UCSD-AML1 (cell line): ENCODE measurements around the gene RABEP1.

Experiments
- DNase-seq: peaks from one replicate; lab custom pipeline; 2025; ENCODE audit not compliant: unreplicated experiment; lab: John Stamatoyannopoulos, UW

The RABEP1 gene

GRCh38 chr17:5355421-5356129 is 73.5 kb downstream of the RABEP1 start:
- DNase-seq, result no peak

- DNase-seq, result no peak
Observed at GRCh38 chr17:5361426-5361825, 79.3 kb downstream of the RABEP1 start.

- DNase-seq, result no peak
Observed at GRCh38 chr17:5362162-5362811, 80.2 kb downstream of the RABEP1 start.

- DNase-seq, result no peak
Observed at GRCh38 chr17:5364156-5364555, 82.1 kb downstream of the RABEP1 start.

- no peak for DNase-seq
Observed at GRCh38 chr17:5364696-5365095, 82.6 kb downstream of the RABEP1 start.

DNA sequence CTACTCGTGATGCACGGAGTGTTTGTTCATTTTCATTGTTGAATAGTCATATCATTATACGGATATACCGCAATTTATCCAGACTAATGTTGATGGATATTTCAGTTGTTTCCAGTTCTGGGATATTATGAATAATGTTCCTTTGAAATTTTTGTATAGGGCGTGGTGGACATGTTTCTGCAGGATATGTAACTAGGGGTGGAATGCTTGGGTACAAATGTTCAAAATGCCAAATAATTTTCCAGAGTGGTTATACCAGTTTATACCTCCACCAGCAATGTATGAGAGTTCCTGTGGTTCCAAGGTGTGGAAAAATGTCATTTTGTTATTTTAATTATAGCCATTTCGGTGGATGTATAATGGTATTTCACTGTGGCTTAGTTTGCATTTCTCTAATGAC is 83.7 kb downstream of the RABEP1 start:
- no peak for DNase-seq

DNA sequence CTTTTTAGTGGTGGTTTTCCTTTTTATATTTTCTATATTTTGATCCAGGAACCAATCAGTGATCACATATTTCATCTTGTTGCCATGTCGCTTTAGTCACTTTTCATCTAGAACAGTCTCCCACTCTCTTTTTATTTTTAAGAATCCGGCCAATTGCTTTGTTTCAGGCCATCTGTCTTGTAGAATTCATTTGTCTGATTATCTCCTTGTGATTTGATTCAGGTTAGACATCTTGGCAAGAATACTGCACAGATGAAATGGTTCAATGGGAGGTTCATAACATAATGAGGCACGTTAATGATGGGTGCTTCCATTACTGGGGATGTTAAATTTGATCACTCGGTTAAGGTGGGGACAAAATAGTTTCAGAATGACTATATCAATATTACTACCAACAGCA is 88.3 kb downstream of the RABEP1 start:
- no peak for DNase-seq

DNA sequence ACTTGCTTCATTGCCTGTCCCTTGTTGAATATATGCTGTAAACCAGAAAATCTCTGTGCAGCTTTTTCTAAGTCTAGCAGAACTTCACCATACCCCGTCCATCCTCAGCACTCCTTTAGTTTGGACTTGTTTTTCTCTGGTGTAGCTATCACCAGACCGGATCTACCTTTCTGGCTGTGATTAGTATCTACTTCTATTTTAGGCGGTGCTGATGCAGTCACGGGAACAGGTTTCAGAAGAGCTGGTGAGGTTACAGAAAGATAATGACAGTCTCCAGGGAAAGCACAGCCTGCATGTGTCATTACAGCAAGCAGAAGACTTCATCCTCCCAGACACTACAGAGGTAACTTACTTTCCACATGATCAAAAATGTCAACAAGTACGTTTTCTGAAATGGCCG is 91.0 kb downstream of the RABEP1 start:
- DNase-seq, result no peak

DNA sequence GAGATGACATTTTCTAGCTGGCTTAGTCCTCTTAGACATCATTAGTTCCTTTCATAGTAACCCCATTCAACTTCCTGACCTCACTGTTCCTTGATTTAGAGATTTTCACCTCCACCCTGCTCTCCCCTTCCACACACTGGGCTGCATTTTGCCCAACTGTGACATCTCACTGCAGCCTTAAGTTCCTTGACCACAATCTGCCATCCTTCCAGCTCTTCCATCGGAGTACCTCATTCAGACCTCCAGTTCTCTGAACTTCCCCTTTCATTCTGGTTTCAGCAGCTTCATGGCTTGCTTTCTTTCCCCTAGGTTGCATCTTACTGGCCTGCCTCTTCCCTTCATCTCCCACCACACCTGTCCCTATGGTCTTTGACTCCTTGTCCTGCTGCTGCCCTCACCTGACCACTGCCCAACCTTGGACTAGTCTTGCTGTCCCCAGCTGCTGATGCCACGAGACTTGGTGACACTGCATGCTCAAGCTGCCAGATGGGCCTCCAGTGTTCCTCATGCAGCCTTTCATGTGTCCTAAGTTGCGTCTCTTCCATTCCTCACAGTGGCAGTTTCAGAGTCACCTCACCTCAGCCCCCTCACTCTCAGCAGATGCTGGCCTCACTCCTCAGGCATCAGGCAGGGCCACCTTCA is 96.6 kb downstream of the RABEP1 start:
- no peak for DNase-seq

DNA sequence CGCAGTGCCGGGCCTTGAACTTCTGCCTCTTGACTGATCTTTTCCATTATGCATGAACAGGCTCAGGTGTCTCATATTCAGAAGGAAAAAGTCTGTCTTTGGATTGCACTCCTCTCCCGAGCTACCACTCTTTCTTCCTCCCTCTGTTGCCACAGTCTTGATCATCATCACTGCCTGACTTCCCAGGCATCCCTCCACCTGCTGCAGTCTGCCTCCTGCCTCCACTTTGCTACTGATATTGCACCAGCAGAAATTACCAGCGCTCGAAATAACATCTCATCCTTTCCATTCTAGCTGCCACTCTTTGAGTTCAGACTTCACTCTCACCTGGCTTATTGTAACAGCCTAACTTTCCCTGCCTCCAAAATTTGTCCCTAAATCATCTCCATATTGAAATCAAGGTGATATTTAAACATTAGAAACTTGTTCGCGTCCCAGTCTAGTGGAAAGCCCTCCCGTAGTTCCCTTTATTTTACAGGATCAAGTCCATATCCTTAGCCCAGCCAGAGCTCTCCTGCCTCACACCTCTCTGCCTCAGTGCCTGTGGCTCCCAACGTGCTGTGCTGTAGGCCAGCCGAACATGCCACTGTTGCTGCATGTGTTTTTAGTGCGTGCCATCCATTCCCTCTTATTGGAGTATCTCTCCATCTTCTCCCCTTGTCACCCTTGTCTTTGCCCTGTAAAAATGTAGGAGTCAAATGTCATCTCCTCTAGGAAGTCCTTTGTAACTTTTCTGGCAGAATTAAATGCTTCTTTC is 97.4 kb downstream of the RABEP1 start:
- DNase-seq, result no peak

- DNase-seq, result no peak
Observed at GRCh38 chr17:5380491-5381135, 98.5 kb downstream of the RABEP1 start.

- DNase-seq, result no peak
Observed at GRCh38 chr17:5381542-5381941, 99.5 kb downstream of the RABEP1 start.

DNA sequence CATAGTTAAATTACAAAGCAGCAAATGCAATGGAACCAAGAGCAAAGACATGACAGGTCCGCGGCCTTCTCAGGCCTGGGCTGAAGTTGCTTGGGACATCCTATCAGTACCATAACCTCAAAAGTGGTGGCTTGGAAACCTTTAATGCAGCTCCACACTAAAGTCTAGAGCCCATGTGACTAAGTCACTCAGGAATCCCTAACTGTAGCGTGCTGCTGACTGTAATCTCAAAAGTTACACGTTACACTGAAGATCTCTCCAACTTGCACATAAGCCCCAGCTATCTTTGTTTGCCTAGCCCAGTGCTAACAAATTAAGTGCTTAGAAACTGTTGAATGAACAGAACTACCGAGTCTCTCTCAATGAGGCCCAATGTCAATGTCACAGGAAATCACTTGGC is 109.6 kb downstream of the RABEP1 start:
- DNase-seq, result no peak

GRCh38 chr17:5396612-5397011 is 114.5 kb downstream of the RABEP1 start:
- DNase-seq, result no peak

DNA sequence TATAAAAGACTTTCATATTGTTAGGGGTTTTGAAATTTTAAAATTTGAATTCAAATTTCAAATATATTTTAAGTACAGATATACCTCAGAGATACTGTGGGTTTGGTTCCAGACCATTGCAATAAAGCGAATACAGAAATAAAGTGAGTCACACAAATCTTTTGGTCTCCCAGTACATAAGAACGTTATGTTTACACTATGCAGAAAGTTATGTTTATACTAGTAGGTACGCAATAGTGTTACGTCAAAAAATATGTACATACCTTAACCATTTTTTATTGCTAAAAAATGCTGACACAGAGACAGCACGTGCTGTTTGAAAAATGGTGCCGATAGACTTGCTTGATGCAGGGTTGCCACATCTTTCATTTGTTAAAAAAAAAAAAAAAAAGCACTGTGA is 117.7 kb downstream of the RABEP1 start:
- DNase-seq, result no peak

DNA sequence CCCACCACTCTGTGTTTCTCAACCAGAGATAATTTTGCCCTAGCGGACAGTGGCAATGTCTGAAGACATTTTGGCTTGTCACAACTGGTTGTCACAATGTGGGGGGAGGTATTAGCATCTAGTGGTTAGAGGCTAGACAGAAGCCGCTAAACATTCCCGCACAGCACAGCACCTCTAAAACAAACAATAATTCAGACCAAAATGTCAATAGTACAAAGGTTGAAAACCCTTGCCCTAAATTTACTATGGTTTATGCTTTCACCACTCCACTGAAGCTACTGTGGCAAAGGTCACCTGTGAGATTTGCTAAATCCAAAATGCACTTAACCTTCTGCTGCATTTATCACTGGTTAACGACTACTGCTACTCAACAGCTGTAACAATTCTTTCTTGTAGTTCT is 123.3 kb downstream of the RABEP1 start:
- DNase-seq, result no peak

GRCh38 chr17:5408186-5408585 is 126.1 kb downstream of the RABEP1 start:
- no peak for DNase-seq

- no peak for DNase-seq
Observed at GRCh38 chr17:5410594-5411272, 128.6 kb downstream of the RABEP1 start.

DNA sequence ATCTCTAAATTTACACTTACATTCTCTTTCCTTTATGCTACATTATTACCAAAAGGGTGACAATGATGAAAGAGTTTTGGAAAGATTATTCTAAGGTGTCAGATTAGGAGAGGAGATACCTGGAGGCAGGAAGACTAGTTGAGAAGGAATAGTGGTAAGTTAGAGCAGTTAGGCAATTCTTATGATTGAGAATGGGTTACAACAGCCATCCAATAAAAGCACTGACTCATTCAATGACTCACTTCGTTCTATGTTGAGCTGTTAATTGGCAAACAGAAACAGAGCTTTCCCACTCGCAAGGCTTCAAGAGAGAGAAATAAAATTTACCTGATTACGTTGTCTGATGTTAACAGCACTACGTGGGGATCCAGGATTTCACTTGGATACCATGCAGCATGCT is 131.6 kb downstream of the RABEP1 start:
- no peak for DNase-seq

DNA sequence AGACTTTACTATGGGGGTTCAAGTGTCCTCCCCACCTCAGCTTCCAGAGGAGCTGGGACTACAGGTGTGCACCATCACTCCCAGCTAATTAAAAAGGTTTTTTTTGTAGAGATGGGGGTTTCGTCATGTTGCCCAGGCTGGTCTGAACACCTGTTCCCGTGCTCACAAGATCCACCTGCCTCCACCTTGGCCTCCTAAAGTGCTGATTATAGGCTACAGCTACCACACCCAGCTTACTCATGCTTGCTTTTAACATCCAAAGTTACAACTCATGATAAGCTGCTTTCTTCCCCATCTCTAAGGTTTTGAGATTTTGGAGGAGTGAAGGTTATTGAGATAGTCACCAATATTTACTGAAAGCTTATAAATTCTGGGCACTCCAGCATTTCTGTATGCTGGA is 134.8 kb downstream of the RABEP1 start:
- DNase-seq, result no peak
